NCI-H446 (cell line): Measurements from ENCODE around the gene TMEM18.
"Not testable (repeated sequence)": the region's sequence is repeated elsewhere in the genome, so short reads cannot be mapped to it uniquely, and the experiment has no call there.

ENCODE experiments used
- DNase-seq, 2 experiments: peaks; one replicate each; lab custom pipeline; 2025; lab: John Stamatoyannopoulos, UW

Gene TMEM18

GRCh38 chr2:693606-694005, 16.4 kb upstream of the TMEM18 start:
- DNase-seq: no peak

DNA sequence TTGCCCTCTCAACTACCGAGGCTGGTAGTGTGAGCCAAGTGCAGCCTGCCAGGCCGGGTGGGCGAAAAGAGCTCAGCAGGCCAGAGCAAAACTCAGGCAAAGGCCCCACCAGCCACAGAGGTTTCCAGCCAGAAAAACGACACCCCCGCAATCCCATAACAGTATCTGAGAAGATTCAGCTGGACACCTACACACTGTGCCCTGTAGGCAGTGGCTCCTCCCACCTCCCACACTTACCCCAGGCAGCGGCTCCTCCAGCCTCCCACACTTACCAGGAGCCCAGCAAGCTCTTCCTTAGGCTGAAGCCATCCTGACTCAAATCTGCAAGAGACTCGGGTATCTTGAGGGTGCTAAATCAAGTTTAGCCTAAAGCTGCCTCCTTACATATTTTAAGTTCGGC, 15.6 kb upstream of the TMEM18 start:
- no peak for DNase-seq

DNA sequence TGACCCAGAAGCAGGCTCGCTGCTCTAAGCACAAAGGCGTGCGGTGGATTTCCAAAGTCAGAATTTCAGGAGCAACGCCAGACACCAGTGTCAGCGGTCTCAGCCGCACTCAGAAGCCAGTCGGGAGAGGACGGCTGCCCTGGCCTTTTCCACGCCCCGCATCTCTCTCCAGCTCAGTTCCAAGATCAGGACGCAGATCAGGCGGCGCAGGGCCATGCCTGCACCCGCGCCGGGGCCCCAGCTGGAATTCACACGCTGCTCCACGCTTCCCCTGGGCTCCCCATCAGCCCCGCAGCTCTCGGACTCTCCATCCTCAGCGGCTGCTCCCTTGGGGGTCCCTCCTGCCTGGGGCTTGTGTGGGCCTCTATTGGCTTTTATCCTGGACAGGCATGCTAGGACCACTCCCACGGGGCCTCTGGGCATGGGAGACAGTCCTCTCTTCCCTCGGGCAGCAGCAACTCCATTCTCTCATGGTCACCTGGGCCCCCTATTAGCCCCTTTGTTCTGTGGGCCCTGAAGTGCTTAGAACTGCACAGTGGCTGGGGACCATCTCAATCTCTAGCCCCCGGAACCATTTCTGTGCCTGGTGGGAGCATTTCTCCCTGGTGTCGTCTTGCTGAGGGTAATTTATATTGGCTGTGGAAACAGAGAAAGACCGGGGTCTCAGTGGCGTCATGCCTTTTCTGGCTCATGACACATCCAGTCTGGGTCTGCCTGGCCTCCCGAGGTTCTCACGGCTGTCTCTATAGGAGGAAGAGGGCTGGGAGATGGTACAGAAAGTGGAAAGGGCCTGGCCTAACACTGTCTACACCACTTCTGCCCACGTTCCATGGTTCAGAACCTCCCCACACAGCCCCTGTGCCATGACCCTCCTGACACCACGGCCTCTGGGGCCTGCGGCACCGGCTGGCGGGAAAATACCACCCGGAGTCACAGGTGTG, 14.9 kb upstream of the TMEM18 start:
- DNase-seq: no peak

- DNase-seq: no peak
Measured at GRCh38 chr2:690799-691198, 13.6 kb upstream of the TMEM18 start.

DNA sequence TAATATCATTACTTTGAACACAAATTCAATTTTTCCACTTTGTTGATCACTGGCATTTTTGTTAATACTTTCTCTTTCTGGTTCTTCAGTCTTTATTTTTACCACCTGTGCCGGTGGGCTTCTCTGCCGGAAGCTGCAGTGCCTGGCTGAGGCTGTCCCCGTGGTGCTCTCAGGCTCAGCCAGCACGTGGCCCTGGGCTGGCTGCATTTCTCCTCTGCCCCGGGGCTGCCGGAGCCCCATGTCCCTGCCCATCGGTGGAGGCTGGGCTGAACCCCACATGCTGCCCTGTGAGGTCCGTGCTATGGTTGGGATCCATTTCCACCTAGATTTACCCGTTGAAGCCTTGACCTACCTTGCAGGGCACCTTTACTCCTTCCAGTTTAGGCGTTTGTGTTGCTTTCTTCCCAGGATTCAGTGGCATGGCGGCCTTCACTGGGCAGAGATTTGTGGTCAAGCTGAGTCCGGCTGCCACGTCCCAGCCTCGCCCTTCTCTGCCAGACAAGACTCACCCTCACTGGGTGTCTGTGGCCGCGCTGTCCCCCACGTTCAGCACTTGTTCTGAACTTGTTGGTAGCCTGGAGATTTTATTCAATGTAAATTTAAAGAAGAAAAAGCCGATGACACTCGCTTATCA, 12.8 kb upstream of the TMEM18 start:
- no peak for DNase-seq

GRCh38 chr2:689237-689636, 12.0 kb upstream of the TMEM18 start:
- no peak for DNase-seq

DNA sequence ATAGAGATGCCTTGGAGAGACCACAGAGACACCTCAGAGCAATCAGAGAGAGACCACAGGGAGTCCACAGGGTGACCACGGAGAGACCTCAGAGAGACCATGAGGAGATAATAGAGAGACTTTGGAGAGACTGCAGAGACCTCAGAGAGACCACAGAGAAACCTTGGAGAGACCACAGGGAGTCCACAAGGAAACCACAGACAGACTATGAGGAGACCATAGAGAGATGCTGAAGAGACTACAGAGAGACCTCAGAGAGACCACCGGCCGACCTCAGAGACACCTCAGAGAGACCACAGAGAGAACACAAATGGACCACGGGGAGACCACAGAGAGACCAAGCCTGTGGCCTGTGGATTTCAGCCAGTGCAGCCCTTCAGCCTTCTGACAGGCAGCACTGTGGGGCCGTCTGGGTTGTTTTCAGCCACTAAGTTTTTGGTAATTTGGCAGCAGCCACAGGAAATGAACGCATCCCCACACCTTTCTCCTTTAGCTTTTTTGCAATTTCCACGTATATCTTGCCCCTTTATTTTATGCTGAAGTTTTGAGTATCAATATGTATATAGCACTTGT, 11.4 kb upstream of the TMEM18 start:
- no peak for DNase-seq

GRCh38 chr2:685421-685820, 8.2 kb upstream of the TMEM18 start:
- DNase-seq: no peak

DNA sequence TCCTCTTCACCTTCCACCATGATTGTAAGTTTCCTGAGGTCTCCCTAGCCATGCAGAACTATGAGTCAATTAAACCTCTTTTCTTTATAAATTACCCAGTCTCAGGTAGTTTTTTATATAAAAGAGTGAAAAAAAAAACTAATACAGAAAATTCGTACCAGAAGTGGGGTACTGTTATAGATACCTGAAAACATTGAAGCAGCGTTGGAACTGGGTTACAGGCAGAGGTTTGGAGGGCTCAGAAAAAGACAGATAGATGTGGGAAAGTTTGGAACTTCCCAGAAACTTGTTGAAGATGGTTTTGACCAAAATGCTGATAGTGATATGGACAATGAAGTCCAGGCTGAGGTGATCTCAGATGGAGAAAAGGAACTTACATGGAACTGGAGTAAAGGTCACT, 7.7 kb upstream of the TMEM18 start:
- not testable (repeated sequence) for DNase-seq

- DNase-seq: no peak
Measured at GRCh38 chr2:682226-682625, 5.0 kb upstream of the TMEM18 start.

DNA sequence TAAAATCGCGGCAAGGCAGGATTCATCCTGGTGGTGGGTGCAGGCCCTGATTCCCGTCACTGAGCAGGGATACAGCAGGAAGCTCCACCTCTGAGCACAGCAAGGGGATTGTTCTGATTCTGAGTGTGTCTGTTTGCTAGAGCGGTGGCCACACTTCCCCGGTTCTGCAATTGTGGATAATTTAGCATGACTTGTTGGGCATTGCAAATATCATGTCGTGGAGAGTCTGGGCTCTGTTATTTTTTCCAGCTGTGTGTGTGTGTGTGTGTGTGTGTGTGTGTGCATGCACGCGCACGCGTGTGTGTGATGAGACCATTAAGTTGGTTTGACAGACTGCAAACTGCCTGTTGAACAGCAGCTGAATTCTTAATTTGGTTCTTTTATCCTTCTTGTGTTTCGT, 4.1 kb upstream of the TMEM18 start:
- no peak for DNase-seq

- no peak for DNase-seq
Measured at GRCh38 chr2:680496-680895, 3.3 kb upstream of the TMEM18 start.

- no peak for DNase-seq
Measured at GRCh38 chr2:678964-679363, 1.8 kb upstream of the TMEM18 start.

DNA sequence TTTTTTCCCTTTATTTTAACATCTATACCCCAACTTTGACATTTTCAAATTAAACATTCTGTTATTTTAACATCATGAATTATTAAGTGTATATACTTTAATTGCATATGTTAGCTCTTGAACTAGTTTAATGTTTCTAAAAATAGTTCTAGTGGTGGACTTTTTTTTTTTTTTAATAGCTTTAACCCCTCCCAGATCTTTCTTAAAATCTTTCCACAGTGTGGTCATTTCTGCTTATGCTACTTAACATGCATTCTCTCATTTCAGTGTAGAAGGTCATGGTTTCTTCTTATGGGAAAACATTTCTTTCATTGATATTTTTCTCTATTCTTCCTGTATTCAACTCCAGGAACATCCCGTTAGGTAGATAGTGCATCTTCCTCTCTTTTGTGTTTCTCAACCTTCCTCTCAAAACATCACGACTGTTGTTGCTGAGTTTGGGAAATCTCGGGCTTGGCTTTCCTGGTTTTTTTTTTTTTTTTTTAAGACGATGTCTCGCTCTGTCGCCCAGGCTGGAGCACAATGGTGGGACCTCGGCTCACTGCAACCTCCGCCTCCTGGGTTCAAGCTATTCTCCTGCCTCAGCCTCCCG, 849 bp upstream of the TMEM18 start:
- DNase-seq: no peak

GRCh38 chr2:676647-677055, 555 bp downstream of the TMEM18 start:
- DNase-seq: peak; percentile 96 to 100

- peak in 1 of 2 experiments; percentile 68 for DNase-seq
Measured at GRCh38 chr2:675982-676646, 1.1 kb downstream of the TMEM18 start.

- DNase-seq: no peak
Measured at GRCh38 chr2:675460-675859, 1.7 kb downstream of the TMEM18 start.

DNA sequence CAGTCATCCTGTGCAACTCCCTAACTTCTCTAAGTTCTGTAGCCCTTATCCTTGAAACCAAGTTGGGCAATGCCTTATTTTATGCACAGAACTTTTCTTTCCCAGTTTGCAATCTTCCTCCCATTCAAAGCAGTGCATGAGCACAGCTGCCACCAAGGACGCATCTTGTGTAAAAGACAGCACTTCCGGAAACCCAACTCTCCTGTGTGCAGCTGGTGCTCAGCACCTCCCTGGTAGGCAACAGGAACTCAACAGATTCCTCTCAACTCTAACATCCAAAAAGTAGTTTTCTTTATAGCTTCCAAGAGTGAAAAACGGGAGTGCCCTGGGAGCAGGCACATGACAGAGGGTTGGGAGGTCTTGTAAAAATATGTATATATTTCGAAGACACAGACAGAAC, 2.2 kb downstream of the TMEM18 start:
- DNase-seq: no peak

DNA sequence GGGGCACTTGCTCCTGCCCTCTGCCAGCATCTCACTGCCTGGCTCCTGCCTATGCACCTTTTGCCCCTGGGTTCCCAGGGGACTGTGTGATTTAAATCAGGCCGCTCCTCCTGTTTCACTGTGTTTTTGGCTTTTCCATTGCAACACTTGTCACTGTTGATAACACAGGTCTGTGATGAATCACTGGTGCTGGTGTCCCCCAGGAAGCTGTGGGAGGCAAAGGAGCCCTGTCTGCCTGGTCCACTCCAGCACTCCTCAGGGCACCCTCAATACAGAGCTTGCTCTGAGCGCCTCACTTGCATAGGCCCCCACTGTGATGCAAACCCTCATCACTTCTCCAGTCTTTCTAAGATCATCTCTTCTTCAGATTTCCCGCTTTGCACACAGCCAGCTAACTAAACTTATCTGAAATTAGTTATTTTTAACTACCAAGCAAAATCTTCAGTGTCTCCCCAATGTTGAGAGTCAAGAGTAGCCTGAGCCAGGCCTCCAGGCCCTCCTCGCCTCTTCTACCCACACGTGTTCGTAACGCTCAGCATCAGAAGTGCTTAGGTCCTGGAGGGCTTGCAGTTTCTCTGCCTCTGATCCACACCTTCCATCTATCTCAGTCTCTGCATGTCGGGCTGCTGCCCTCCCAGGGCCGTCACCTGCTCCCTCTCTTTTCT, 2.8 kb downstream of the TMEM18 start:
- DNase-seq: no peak

DNA sequence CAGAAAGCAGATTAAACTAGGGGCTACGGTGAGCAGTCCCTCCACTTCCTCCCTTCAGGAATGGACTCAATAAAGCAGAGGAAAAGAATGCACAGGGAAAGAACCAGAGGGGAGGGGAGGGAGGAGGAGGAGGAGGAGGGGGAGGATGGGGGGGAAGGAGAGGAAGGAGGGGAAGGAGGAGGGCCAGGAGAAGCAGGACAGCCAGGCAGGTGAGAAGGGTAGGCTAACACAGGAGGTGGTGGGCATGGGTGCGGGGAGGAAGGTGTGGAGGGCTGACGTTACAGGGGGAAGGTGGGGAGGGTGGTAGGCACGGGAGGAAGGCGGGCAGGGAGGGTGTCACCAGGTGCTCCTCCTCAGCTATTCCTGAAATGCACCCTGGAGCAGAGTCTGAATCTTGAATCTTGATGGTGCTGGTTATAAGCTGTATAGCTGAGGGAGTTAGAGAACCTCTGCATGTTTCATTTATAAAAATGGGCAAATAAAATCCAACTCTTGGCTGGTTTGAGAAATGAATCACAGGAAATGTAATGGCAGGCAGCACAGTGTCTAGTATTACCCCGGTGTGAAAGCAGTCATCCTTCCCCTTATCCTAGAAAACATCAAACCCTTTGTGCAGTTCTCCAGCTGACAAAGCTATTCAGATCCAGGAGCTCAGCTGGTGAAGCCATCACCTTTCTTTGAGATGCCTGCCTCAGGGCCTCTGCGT, 3.4 kb downstream of the TMEM18 start:
- DNase-seq: no peak

DNA sequence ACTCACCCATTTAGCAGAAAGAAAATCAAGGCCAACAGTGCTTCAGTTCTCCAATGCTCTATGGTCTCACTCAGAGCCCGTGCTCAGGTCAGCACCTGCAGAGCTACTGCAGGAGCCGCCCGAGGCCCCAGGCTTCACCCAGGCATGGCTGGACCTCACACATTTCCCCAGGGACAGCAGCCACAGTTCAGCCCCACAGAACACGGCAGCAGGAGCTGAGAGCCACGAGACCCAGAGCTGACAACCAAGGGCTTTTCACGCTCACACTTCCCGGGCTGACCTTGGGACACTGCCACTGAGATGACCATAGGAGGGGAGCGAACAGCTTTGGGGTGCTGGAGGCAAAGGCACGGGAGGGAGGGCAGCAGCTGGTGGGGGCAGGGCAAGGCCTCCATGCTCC, 4.2 kb downstream of the TMEM18 start:
- DNase-seq: no peak
